ENCODE results near the gene DOCK1.

DOCK1 gene

DNA sequence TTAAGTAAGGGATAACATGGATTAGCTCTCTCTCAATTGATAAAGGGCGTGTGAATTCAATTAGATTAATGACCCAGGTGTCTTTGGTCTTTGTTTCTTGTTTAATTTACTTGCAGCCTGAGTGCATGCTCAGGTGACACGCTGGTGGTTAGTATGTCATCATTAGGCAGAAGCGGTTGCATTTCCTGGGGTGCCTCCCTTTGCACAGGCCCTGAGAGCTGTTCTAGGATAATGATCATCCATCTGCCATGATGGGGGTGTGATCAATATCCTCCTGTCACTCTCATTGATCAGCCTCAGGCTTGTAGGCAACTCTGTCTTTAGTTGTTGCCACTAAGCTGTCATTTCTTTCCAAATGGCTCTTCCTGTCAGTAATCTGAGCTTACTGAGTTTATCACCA lies 544.3 kb downstream of the DOCK1 start:
- Histone ChIP-seq H3K56ac (ENCODE audit: low read length) (no peak overlapping the region), H3K4me3 (ENCODE audit: low read length) (no peak overlapping the region), H3K18ac (ENCODE audit: low read length) (no peak overlapping the region), H3K9ac (ENCODE audit: low read length) (no peak overlapping the region), H3K27me3 (ENCODE audit: insufficient read depth, low read length, poor library complexity) (no peaks in the 10 kb centered on the region), H2BK120ac (ENCODE audit: low read depth, low read length) (no peak overlapping the region), H3K36me3 (ENCODE audit: control insufficient read depth, insufficient read depth, low read length) (no peaks in the 10 kb centered on the region), H3K4me1 (ENCODE audit: control insufficient read depth, low read depth, low read length) (no peaks in the 10 kb centered on the region), H4K8ac (ENCODE audit: low read depth, low read length) (no peak overlapping the region), H3K27ac (ENCODE audit: low read depth, low read length) (no peak overlapping the region), H3K4me2 (ENCODE audit: low read length) (no peak overlapping the region), H3K79me2 (ENCODE audit: control insufficient read depth, insufficient read depth, low read length) (no peaks in the 10 kb centered on the region), H3K4ac (ENCODE audit: low read depth, low read length) (no peak overlapping the region), H3K79me1 (ENCODE audit: low read length) (no peaks in the 10 kb centered on the region), H2AK5ac (ENCODE audit: low read length) (no peak overlapping the region), H3K23ac (ENCODE audit: low read length) (no peak overlapping the region), H4K5ac (ENCODE audit: low read length) (no peak overlapping the region), H2BK15ac (replicated peaks; ENCODE audit: low read depth) (no peak overlapping the region), H2BK5ac (ENCODE audit: low read length) (no peak overlapping the region)
- no peak for DNase-seq
- WGBS (ENCODE audit: extremely low coverage, insufficient coverage, low lambda C conversion rate): no CpG with 5 or more reads among the region's 3 CpGs

DNA sequence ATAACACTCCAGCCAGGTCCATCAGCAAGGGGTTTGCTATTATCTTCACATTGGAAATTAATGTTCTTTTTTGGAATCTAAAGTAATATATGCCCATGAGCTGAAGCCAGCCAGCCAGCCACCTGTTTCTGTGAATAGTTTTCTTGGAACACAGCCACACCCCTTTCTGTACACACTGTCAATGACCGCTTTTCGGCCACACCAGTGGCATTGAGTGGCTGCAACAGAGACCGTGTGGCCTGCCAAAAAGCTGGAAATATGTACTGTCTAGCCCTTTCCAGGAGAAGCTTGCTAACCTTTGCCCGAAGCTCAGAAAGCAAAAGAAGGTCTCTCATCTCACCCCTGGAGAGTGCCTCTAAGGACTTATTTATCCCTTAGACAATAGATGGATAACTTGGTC lies 545.4 kb downstream of the DOCK1 start:
- no peaks in the 10 kb centered on the region for H3K4me1 ChIP-seq (ENCODE audit: control insufficient read depth, low read depth, low read length)
- no peak overlapping the region for H2AK5ac ChIP-seq (ENCODE audit: low read length)
- H3K9ac ChIP-seq (ENCODE audit: low read length): no peak overlapping the region
- no peak overlapping the region for H3K27ac ChIP-seq (ENCODE audit: low read depth, low read length)
- DNase-seq: no peak
- H2BK120ac ChIP-seq (ENCODE audit: low read depth, low read length): no peak overlapping the region
- H3K79me2 ChIP-seq (ENCODE audit: control insufficient read depth, insufficient read depth, low read length): no peaks in the 10 kb centered on the region
- H2BK15ac ChIP-seq (replicated peaks; ENCODE audit: low read depth): no peak overlapping the region
- H3K56ac ChIP-seq (ENCODE audit: low read length): no peak overlapping the region
- H3K79me1 ChIP-seq (ENCODE audit: low read length): no peaks in the 10 kb centered on the region
- H3K27me3 ChIP-seq (ENCODE audit: insufficient read depth, low read length, poor library complexity): no peaks in the 10 kb centered on the region
- H3K23ac ChIP-seq (ENCODE audit: low read length): no peak overlapping the region
- no peak overlapping the region for H3K4ac ChIP-seq (ENCODE audit: low read depth, low read length)
- no peaks in the 10 kb centered on the region for H3K36me3 ChIP-seq (ENCODE audit: control insufficient read depth, insufficient read depth, low read length)
- no peak overlapping the region for H3K4me2 ChIP-seq (ENCODE audit: low read length)
- H4K8ac ChIP-seq (ENCODE audit: low read depth, low read length): no peak overlapping the region
- WGBS (ENCODE audit: extremely low coverage, insufficient coverage, low lambda C conversion rate): no CpG with 5 or more reads among the region's 4 CpGs
- no peak overlapping the region for H2BK5ac ChIP-seq (ENCODE audit: low read length)
- no peak overlapping the region for H3K4me3 ChIP-seq (ENCODE audit: low read length)
- no peak overlapping the region for H3K18ac ChIP-seq (ENCODE audit: low read length)
- no peak overlapping the region for H4K5ac ChIP-seq (ENCODE audit: low read length)

DNA sequence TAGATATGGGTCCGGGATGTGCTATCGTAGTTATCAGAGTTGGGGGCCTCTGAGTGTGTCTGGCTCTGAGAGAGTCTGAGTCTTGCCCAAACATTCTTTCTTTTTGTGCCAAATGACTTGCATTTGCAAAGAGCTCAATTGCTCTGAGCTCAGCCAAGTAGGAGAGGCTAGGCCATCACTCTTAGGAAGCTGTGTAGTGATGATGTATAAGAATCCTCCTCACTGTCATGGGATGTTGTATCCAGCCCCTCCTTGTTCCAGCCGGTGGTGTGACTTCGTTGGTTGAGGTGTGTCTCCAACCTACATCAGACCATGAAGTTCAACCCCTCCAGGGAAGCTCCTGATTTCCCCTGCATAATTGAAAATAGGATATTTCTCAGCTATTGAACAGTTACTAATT lies 546.4 kb downstream of the DOCK1 start:
- no peak overlapping the region for H2BK5ac ChIP-seq (ENCODE audit: low read length)
- no peak overlapping the region for H3K18ac ChIP-seq (ENCODE audit: low read length)
- H3K23ac ChIP-seq (ENCODE audit: low read length): no peak overlapping the region
- no peak overlapping the region for H3K4me2 ChIP-seq (ENCODE audit: low read length)
- H3K79me1 ChIP-seq (ENCODE audit: low read length): no peaks in the 10 kb centered on the region
- H4K5ac ChIP-seq (ENCODE audit: low read length): no peak overlapping the region
- no peak overlapping the region for H3K4ac ChIP-seq (ENCODE audit: low read depth, low read length)
- H3K9ac ChIP-seq (ENCODE audit: low read length): no peak overlapping the region
- no peak overlapping the region for H2BK15ac ChIP-seq (replicated peaks; ENCODE audit: low read depth)
- no peak overlapping the region for H3K56ac ChIP-seq (ENCODE audit: low read length)
- no peak overlapping the region for H2BK120ac ChIP-seq (ENCODE audit: low read depth, low read length)
- no peak overlapping the region for H3K4me3 ChIP-seq (ENCODE audit: low read length)
- no peaks in the 10 kb centered on the region for H3K79me2 ChIP-seq (ENCODE audit: control insufficient read depth, insufficient read depth, low read length)
- no peaks in the 10 kb centered on the region for H3K36me3 ChIP-seq (ENCODE audit: control insufficient read depth, insufficient read depth, low read length)
- no peak overlapping the region for H4K8ac ChIP-seq (ENCODE audit: low read depth, low read length)
- no CpG with 5 or more reads among the region's 4 CpGs for WGBS (ENCODE audit: extremely low coverage, insufficient coverage, low lambda C conversion rate)
- no peak overlapping the region for H3K27ac ChIP-seq (ENCODE audit: low read depth, low read length)
- no peak overlapping the region for H2AK5ac ChIP-seq (ENCODE audit: low read length)
- no peak for DNase-seq
- no peaks in the 10 kb centered on the region for H3K4me1 ChIP-seq (ENCODE audit: control insufficient read depth, low read depth, low read length)
- no peaks in the 10 kb centered on the region for H3K27me3 ChIP-seq (ENCODE audit: insufficient read depth, low read length, poor library complexity)

DNA sequence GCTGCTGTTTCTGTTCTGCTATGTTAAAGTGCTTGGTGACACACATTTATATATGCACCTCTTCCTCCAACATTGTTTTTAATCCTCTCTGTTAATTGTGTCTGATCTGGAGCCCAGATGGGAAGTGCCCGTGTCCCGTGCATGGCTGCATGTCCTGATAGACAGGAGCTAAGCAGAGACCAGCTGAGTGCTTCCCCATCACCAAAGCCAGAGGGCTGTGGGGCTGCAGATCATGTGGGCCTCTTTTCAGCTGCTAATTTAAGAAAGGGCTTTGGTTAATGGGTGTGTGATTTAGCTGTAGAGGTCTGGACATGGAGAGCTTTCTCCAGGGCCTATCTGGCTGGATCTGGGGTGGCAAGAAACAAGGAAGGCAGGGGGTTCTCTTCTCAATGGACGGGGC lies 547.3 kb downstream of the DOCK1 start:
- H3K4me2 ChIP-seq (ENCODE audit: low read length): no peak overlapping the region
- no CpG with 5 or more reads among the region's 3 CpGs for WGBS (ENCODE audit: extremely low coverage, insufficient coverage, low lambda C conversion rate)
- no peak overlapping the region for H3K4ac ChIP-seq (ENCODE audit: low read depth, low read length)
- H3K56ac ChIP-seq (ENCODE audit: low read length): no peak overlapping the region
- no peak overlapping the region for H4K5ac ChIP-seq (ENCODE audit: low read length)
- no peak overlapping the region for H3K23ac ChIP-seq (ENCODE audit: low read length)
- no peak overlapping the region for H2BK5ac ChIP-seq (ENCODE audit: low read length)
- DNase-seq: no peak
- no peak overlapping the region for H3K18ac ChIP-seq (ENCODE audit: low read length)
- H2BK15ac ChIP-seq (replicated peaks; ENCODE audit: low read depth): no peak overlapping the region
- no peaks in the 10 kb centered on the region for H3K36me3 ChIP-seq (ENCODE audit: control insufficient read depth, insufficient read depth, low read length)
- no peaks in the 10 kb centered on the region for H3K79me2 ChIP-seq (ENCODE audit: control insufficient read depth, insufficient read depth, low read length)
- H3K4me1 ChIP-seq (ENCODE audit: control insufficient read depth, low read depth, low read length): no peaks in the 10 kb centered on the region
- H2AK5ac ChIP-seq (ENCODE audit: low read length): no peak overlapping the region
- no peak overlapping the region for H3K27ac ChIP-seq (ENCODE audit: low read depth, low read length)
- no peak overlapping the region for H2BK120ac ChIP-seq (ENCODE audit: low read depth, low read length)
- H3K27me3 ChIP-seq (ENCODE audit: insufficient read depth, low read length, poor library complexity): no peaks in the 10 kb centered on the region
- H3K9ac ChIP-seq (ENCODE audit: low read length): no peak overlapping the region
- no peaks in the 10 kb centered on the region for H3K79me1 ChIP-seq (ENCODE audit: low read length)
- no peak overlapping the region for H3K4me3 ChIP-seq (ENCODE audit: low read length)
- H4K8ac ChIP-seq (ENCODE audit: low read depth, low read length): no peak overlapping the region

DNA sequence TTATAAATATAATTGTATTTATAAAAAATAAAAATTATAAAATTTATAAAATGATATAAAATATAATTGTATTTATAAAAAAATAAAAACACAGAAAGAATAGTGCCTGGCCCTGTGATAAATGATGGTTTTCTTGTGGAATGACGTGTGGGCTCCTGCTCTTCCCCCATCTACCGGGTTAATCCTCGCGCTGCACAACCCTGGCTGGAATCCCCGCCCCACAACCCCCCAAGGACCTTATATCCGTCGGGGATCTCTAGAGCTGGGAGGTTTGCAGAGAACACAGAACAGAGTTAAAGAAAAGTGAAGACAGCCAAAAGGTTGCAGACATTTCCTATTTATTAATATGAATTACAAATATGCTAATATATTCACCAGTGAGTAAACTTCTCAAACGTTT lies 548.5 kb downstream of the DOCK1 start:
- WGBS (ENCODE audit: extremely low coverage, insufficient coverage, low lambda C conversion rate): no CpG with 5 or more reads among the region's 8 CpGs
- no peak overlapping the region for H4K8ac ChIP-seq (ENCODE audit: low read depth, low read length)
- DNase-seq: no peak
- no peak overlapping the region for H3K18ac ChIP-seq (ENCODE audit: low read length)
- H3K27me3 ChIP-seq (ENCODE audit: insufficient read depth, low read length, poor library complexity): no peaks in the 10 kb centered on the region
- no peak overlapping the region for H3K23ac ChIP-seq (ENCODE audit: low read length)
- no peak overlapping the region for H3K56ac ChIP-seq (ENCODE audit: low read length)
- H2BK5ac ChIP-seq (ENCODE audit: low read length): no peak overlapping the region
- no peak overlapping the region for H2BK15ac ChIP-seq (replicated peaks; ENCODE audit: low read depth)
- H3K27ac ChIP-seq (ENCODE audit: low read depth, low read length): no peak overlapping the region
- no peak overlapping the region for H3K4me3 ChIP-seq (ENCODE audit: low read length)
- H3K79me1 ChIP-seq (ENCODE audit: low read length): no peaks in the 10 kb centered on the region
- no peak overlapping the region for H3K9ac ChIP-seq (ENCODE audit: low read length)
- no peaks in the 10 kb centered on the region for H3K36me3 ChIP-seq (ENCODE audit: control insufficient read depth, insufficient read depth, low read length)
- H3K4me2 ChIP-seq (ENCODE audit: low read length): no peak overlapping the region
- H2AK5ac ChIP-seq (ENCODE audit: low read length): no peak overlapping the region
- H3K4ac ChIP-seq (ENCODE audit: low read depth, low read length): no peak overlapping the region
- H4K5ac ChIP-seq (ENCODE audit: low read length): no peak overlapping the region
- no peaks in the 10 kb centered on the region for H3K4me1 ChIP-seq (ENCODE audit: control insufficient read depth, low read depth, low read length)
- no peaks in the 10 kb centered on the region for H3K79me2 ChIP-seq (ENCODE audit: control insufficient read depth, insufficient read depth, low read length)
- no peak overlapping the region for H2BK120ac ChIP-seq (ENCODE audit: low read depth, low read length)

DNA sequence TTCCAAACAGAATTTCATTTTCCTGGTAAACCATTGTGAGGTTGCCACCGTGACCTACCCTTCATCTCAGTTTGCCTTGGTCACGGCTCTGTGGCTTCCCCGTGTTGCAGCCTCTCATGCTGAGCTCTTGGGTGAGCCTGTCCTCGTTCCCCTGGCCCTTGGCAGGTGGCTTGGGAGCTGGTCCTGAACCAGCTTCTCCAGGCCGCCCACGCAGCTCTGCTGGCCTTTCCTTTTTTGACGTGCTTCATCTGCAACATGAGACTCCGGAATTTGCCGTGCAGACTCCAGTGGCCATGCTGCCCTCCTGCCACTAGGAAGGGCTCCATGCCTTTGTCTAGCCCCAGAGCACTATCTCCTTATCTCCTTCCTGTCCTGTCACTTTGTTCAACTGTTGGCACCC lies 550.9 kb downstream of the DOCK1 start:
- Histone ChIP-seq H3K4ac (ENCODE audit: low read depth, low read length) (no peak overlapping the region), H3K79me1 (ENCODE audit: low read length) (no peaks in the 10 kb centered on the region), H3K36me3 (ENCODE audit: control insufficient read depth, insufficient read depth, low read length) (no peaks in the 10 kb centered on the region), H3K4me3 (ENCODE audit: low read length) (no peak overlapping the region), H3K4me2 (ENCODE audit: low read length) (no peak overlapping the region), H4K5ac (ENCODE audit: low read length) (no peak overlapping the region), H3K18ac (ENCODE audit: low read length) (no peak overlapping the region), H2BK5ac (ENCODE audit: low read length) (no peak overlapping the region), H4K8ac (ENCODE audit: low read depth, low read length) (no peak overlapping the region), H3K56ac (ENCODE audit: low read length) (no peak overlapping the region), H3K79me2 (ENCODE audit: control insufficient read depth, insufficient read depth, low read length) (no peaks in the 10 kb centered on the region), H3K23ac (ENCODE audit: low read length) (no peak overlapping the region), H2AK5ac (ENCODE audit: low read length) (no peak overlapping the region), H3K27me3 (ENCODE audit: insufficient read depth, low read length, poor library complexity) (no peaks in the 10 kb centered on the region), H3K27ac (ENCODE audit: low read depth, low read length) (no peak overlapping the region), H2BK15ac (replicated peaks; ENCODE audit: low read depth) (no peak overlapping the region), H3K4me1 (ENCODE audit: control insufficient read depth, low read depth, low read length) (no peaks in the 10 kb centered on the region), H2BK120ac (ENCODE audit: low read depth, low read length) (no peak overlapping the region), H3K9ac (ENCODE audit: low read length) (no peak overlapping the region)
- WGBS (ENCODE audit: extremely low coverage, insufficient coverage, low lambda C conversion rate): no CpG with 5 or more reads among the region's 9 CpGs
- peak; percentile 6 for DNase-seq

All from mesendoderm (in vitro differentiated cells).